Measurements from ENCODE around the gene NEK6. TPM values are rescaled to one million over a fixed set of nuclear protein-coding genes. Genes with fewer than 3 reads are reported as not detected.
A peak's percentile ranks its signal among the peaks of the same experiment; 100 is the strongest.

NEK6 gene
- total RNA-seq, 6 donors from 2014 or later: 33.8 to 144 (median 59.7) TPM

DNA sequence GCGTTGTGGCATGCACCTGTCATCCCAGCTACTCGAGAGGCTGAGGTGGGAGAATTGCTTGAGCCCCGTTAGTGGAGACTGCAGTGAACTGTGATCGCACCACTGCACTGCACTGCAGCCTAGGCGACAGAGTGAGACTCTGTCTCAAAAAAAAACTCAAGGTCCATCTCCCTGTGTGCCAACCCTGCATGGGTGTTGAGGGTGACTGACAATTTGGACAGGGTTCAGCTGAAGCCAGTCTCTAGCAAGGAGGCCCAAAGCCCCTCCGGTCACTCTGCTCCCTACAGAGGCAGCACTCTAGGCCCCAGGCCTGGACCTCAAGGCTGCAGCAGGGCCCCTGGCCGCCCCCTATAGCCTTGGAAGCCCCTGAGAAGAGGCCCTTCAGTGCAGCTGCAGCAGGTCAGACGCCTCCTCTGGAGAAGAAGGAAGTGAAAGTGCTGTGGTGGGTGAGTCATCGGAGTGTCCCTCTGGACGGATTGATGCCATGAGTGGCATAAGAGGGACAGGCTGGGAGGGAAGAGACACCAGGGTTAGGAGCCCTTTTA is 39.2 kb upstream of the NEK6 start:
- peak; percentile 50 to 82 for ATAC-seq (ENCODE audit: low FRiP score in 2 of 2)
- H3K27ac ChIP-seq: peak overlapping the region; percentile 72 to 86 (median 83)

GRCh38 chr9:124218987-124219461 is 38.7 kb upstream of the NEK6 start:
- H3K27me3 ChIP-seq: no peaks in the 10 kb centered on the region
- no peaks in the 10 kb centered on the region for H3K9me3 ChIP-seq
- WGBS, 2 donors: 56 to 65% methylated on average over 2 of the region's 2 CpGs
- DNase-seq (peak in 1 of 2 donors; percentile 18), ATAC-seq (ENCODE audit: low FRiP score in 2 of 2) (no peak)
- H3K36me3 ChIP-seq: no peaks in the 10 kb centered on the region
- no peak for TF ChIP-seq CTCF (IDR thresholded peaks at IDR 0.05)
- TF ChIP-seq POLR2AphosphoS5 (IDR thresholded peaks at IDR 0.05): no peak
- no peak for TF ChIP-seq POLR2A (IDR thresholded peaks at IDR 0.05)
- TF ChIP-seq EP300 (IDR thresholded peaks at IDR 0.05): no peak
- peaks cover 73 to 98% (median 90%) of the 10 kb centered on the region in 4 donors for H3K4me1 ChIP-seq
- no peak overlapping the region for H3K4me3 ChIP-seq
- peak overlapping the region; percentile 15 to 86 (median 83) for H3K27ac ChIP-seq

More for the DNA sequence above, 39.2 kb upstream of the NEK6 start:
- H3K4me1 ChIP-seq: peaks cover 75 to 98% (median 91%) of the 10 kb centered on the region in 4 donors
- no peak overlapping the region for H3K4me3 ChIP-seq
- no peaks in the 10 kb centered on the region for H3K9me3 ChIP-seq
- peak; percentile 71 to 86 for DNase-seq
- WGBS, 2 donors: 56 to 59% methylated on average over 6 to 10 of the region's 10 CpGs
- peak in 1 of 4 donors; percentile 39 for TF ChIP-seq POLR2A (IDR thresholded peaks at IDR 0.05)
- peak in 1 of 2 donors; percentile 53 for TF ChIP-seq POLR2AphosphoS5 (IDR thresholded peaks at IDR 0.05)
- TF ChIP-seq CTCF (IDR thresholded peaks at IDR 0.05): no peak
- no peak for TF ChIP-seq EP300 (IDR thresholded peaks at IDR 0.05)
- H3K27me3 ChIP-seq: no peaks in the 10 kb centered on the region
- H3K36me3 ChIP-seq: no peaks in the 10 kb centered on the region

DNA sequence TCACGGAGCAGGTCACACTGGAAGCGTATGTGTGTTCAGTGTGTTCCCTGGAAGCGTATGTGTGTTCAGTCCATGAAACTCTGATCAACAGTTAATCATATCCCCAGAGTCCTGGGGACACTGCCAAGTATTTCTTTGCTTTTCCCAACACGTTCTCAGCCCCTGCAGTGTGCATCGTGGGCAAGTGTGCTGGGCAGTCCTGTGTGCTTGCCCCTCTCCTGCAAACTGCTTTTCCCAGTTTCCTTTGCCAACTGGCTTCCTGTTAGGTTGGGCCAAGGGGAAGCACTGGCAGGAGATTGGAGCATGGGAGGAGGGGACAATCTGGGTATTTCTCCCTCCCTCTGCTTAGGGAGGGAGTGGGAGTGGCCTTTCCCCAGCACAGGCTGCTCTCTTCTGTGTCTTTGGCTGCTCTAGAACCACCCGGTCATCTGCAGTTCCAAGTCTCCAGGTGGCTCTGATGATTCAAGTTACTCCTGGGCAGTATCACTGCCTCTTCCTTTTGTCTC is 36.8 kb upstream of the NEK6 start:
- no peaks in the 10 kb centered on the region for H3K27me3 ChIP-seq
- peak overlapping the region; percentile 55 to 86 (median 75) for H3K27ac ChIP-seq
- peaks cover 62 to 82% (median 75%) of the 10 kb centered on the region in 4 donors for H3K4me1 ChIP-seq
- ATAC-seq (ENCODE audit: low FRiP score in 2 of 2): peak in 1 of 2 donors; percentile 30
- TF ChIP-seq EP300 (IDR thresholded peaks at IDR 0.05) (peak in 1 of 4 donors; percentile 18), POLR2AphosphoS5 (IDR thresholded peaks at IDR 0.05) (peak in 1 of 2 donors; percentile 21), CTCF (IDR thresholded peaks at IDR 0.05) (no peak)
- peak in 1 of 2 donors; percentile 41 for DNase-seq
- WGBS, 2 donors: 15 to 20% methylated on average over 6 of the region's 6 CpGs
- no peaks in the 10 kb centered on the region for H3K9me3 ChIP-seq
- no peak overlapping the region for H3K4me3 ChIP-seq
- H3K36me3 ChIP-seq: no peaks in the 10 kb centered on the region

DNA sequence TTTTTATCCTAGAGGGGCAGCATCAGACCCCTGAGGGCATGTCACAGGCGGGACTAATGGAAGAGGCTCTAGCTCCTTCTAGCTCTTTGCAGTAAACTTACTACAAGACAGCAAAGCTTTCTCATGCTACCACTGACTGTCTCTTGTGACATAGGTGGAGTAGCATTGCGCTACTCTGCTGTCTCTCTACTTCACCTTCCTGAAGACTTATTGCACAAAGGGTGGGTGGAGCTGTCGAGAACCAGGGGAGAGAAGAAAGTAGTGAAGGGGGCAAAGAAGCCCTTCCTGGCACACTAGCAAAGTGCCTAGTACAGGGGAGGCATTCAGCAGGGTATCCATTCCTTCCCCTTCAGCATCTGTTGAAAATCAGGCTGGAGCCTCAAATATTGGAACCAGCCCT is 36.1 kb upstream of the NEK6 start:
- DNase-seq (no peak), ATAC-seq (ENCODE audit: low FRiP score in 2 of 2) (no peak)
- Histone ChIP-seq H3K4me3 (no peak overlapping the region), H3K4me1 (peaks cover 55 to 75% (median 68%) of the 10 kb centered on the region in 4 donors), H3K27ac (peak overlapping the region; percentile 55 to 86 (median 75)), H3K9me3 (no peaks in the 10 kb centered on the region), H3K27me3 (no peaks in the 10 kb centered on the region), H3K36me3 (no peaks in the 10 kb centered on the region)
- WGBS, 2 donors: 81 to 85% methylated on average over 3 of the region's 3 CpGs
- TF ChIP-seq POLR2A (IDR thresholded peaks at IDR 0.05) (no peak), CTCF (IDR thresholded peaks at IDR 0.05) (no peak), POLR2AphosphoS5 (IDR thresholded peaks at IDR 0.05) (no peak), EP300 (IDR thresholded peaks at IDR 0.05) (no peak)

Data from upper lobe of left lung (tissue), 6 donors.